Measurements from ENCODE around the gene EIF3J.

The EIF3J gene

DNA sequence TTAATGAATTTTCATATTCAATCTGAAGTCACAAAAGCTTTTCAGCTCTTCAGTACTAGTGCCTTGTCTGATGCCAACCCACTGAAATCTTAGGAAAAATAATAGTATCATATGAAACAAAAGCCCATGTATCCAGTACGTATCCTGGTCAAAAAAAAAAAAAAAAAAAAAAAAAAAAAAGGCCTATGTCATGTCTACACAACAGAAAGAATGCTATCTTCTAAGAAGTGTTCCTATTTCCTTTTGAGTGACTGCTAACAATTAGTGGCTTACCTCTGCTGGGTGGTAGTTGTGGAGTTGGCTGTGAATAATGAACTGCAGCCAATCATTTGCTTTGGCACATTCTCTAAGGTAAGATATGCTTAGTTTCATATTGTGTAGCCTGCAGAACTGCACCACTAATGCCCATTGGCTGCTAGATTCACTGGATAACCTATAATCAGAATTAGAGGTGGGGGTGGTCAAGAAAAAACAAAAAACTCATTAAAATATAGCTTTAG lies 59.6 kb downstream of the EIF3J start:
- no peak overlapping the region for H2AFZ ChIP-seq (ENCODE audit: insufficient read depth, low read length, poor library complexity)
- H3K9me3 ChIP-seq (ENCODE audit: insufficient read depth, low read depth, low read length), result peaks cover 2% of the 10 kb centered on the region
- no peak overlapping the region for H3K23ac ChIP-seq (ENCODE audit: low read length)
- H3K27ac ChIP-seq (ENCODE audit: low read depth, low read length), result no peak overlapping the region
- WGBS (ENCODE audit: extremely low coverage, insufficient coverage, insufficient read length), result no CpG with 5 or more reads among the region's 1 CpG
- H3K4me1 ChIP-seq (ENCODE audit: control insufficient read depth in 1 of 2, insufficient read depth in 2 of 2, low read length in 2 of 2), result no peaks in the 10 kb centered on the region
- no peaks in the 10 kb centered on the region for H3K27me3 ChIP-seq (ENCODE audit: insufficient read depth, low read length)
- H2BK5ac ChIP-seq (ENCODE audit: low read depth, low read length, poor library complexity), result no peak overlapping the region
- H3K9ac ChIP-seq (ENCODE audit: low read length), result no peak overlapping the region
- no peaks in the 10 kb centered on the region for H3K79me2 ChIP-seq (ENCODE audit: control insufficient read depth, insufficient read depth, low read length, poor library complexity)
- no peak overlapping the region for H3K4ac ChIP-seq (ENCODE audit: low read depth, low read length)
- H2AK5ac ChIP-seq (ENCODE audit: low read length), result no peak overlapping the region
- no peak overlapping the region for H3K4me2 ChIP-seq (ENCODE audit: low read length)
- H3K79me1 ChIP-seq (ENCODE audit: low read length), result no peaks in the 10 kb centered on the region
- no peak for DNase-seq
- no peak overlapping the region for H2BK120ac ChIP-seq (ENCODE audit: insufficient read depth, low read length, poor library complexity)
- H3K36me3 ChIP-seq (ENCODE audit: control insufficient read depth in 1 of 2, insufficient read depth in 2 of 2, low read length in 2 of 2), result peaks cover 28 to 38% of the 10 kb centered on the region in 2 experiments
- H2BK12ac ChIP-seq (ENCODE audit: low read length), result no peak overlapping the region
- H4K8ac ChIP-seq (ENCODE audit: low read depth, low read length), result no peak overlapping the region
- no peak overlapping the region for H4K12ac ChIP-seq (ENCODE audit: low read depth, low read length)
- no peak overlapping the region for H3K18ac ChIP-seq (ENCODE audit: low read length)
- no peak overlapping the region for H3K14ac ChIP-seq (ENCODE audit: low read length)
- H3K4me3 ChIP-seq (ENCODE audit: low read depth, low read length), result no peak overlapping the region
- H4K91ac ChIP-seq (ENCODE audit: low read depth, low read length), result no peak overlapping the region

DNA sequence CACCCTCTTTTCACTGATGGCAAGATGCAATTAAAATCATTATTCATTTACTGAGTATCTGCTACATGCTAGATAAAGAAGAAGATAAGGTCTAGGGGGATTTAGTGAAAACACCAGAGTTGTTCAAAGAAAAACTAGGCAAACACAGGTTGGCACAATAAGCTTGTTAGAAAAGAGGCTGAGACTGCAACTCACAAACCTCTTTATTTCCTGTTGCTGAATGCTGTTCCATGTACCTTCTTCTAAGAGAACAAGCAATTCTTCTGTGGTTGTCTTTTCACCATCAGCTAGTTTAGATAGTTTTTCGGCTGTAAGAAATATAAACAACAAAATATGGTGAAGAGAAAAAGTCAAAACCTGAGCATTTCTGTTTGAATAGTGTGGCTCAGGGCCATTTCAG lies 61.1 kb downstream of the EIF3J start:
- Histone ChIP-seq H4K12ac (ENCODE audit: low read depth, low read length) (no peak overlapping the region), H2BK12ac (ENCODE audit: low read length) (no peak overlapping the region), H3K4me3 (ENCODE audit: low read depth, low read length) (no peak overlapping the region), H4K8ac (ENCODE audit: low read depth, low read length) (no peak overlapping the region), H3K4me1 (ENCODE audit: control insufficient read depth in 1 of 2, insufficient read depth in 2 of 2, low read length in 2 of 2) (no peaks in the 10 kb centered on the region), H3K23ac (ENCODE audit: low read length) (no peak overlapping the region), H3K79me2 (ENCODE audit: control insufficient read depth, insufficient read depth, low read length, poor library complexity) (no peaks in the 10 kb centered on the region), H2BK120ac (ENCODE audit: insufficient read depth, low read length, poor library complexity) (no peak overlapping the region), H2AK5ac (ENCODE audit: low read length) (no peak overlapping the region), H2BK5ac (ENCODE audit: low read depth, low read length, poor library complexity) (no peak overlapping the region), H4K91ac (ENCODE audit: low read depth, low read length) (no peak overlapping the region), H3K9me3 (ENCODE audit: insufficient read depth, low read depth, low read length) (peaks cover 2% of the 10 kb centered on the region), H3K4ac (ENCODE audit: low read depth, low read length) (no peak overlapping the region), H3K14ac (ENCODE audit: low read length) (no peak overlapping the region), H3K27me3 (ENCODE audit: insufficient read depth, low read length) (no peaks in the 10 kb centered on the region), H3K4me2 (ENCODE audit: low read length) (no peak overlapping the region), H3K9ac (ENCODE audit: low read length) (no peak overlapping the region), H3K27ac (ENCODE audit: low read depth, low read length) (no peak overlapping the region), H3K18ac (ENCODE audit: low read length) (no peak overlapping the region), H3K79me1 (ENCODE audit: low read length) (no peaks in the 10 kb centered on the region), H2AFZ (ENCODE audit: insufficient read depth, low read length, poor library complexity) (no peak overlapping the region), H3K36me3 (ENCODE audit: control insufficient read depth in 1 of 2, insufficient read depth in 2 of 2, low read length in 2 of 2) (peaks cover 20 to 34% of the 10 kb centered on the region in 2 experiments)
- no peak for DNase-seq
- WGBS (ENCODE audit: extremely low coverage, insufficient coverage, insufficient read length), result no CpG with 5 or more reads among the region's 1 CpG

DNA sequence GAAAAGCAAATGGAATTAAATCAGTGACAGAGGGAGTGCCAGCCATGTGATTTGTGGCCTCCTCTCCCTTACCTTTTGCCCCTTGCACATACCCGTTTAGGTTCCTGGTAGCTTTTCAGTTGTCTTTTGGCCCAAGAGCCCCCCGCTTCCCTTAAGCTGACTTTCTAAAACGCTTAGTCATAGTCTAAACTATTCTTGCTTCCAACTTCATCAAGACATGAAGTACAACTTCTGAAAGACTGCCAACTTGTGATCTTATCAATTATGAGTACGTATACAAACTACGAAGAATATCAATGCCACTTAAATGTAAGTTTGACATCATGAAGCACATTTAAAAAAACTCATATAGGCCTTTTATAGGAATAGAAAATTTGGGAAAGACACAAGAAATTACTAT lies 61.9 kb downstream of the EIF3J start:
- no peak overlapping the region for H2AK5ac ChIP-seq (ENCODE audit: low read length)
- no peaks in the 10 kb centered on the region for H3K4me1 ChIP-seq (ENCODE audit: control insufficient read depth in 1 of 2, insufficient read depth in 2 of 2, low read length in 2 of 2)
- H3K4me3 ChIP-seq (ENCODE audit: low read depth, low read length), result no peak overlapping the region
- H4K8ac ChIP-seq (ENCODE audit: low read depth, low read length), result no peak overlapping the region
- H3K36me3 ChIP-seq (ENCODE audit: control insufficient read depth in 1 of 2, insufficient read depth in 2 of 2, low read length in 2 of 2), result peaks cover 14 to 28% of the 10 kb centered on the region in 2 experiments
- no peak overlapping the region for H3K4me2 ChIP-seq (ENCODE audit: low read length)
- H2BK5ac ChIP-seq (ENCODE audit: low read depth, low read length, poor library complexity), result no peak overlapping the region
- no peak overlapping the region for H3K14ac ChIP-seq (ENCODE audit: low read length)
- no peaks in the 10 kb centered on the region for H3K79me2 ChIP-seq (ENCODE audit: control insufficient read depth, insufficient read depth, low read length, poor library complexity)
- peak overlapping the region; percentile 73 for H3K9ac ChIP-seq (ENCODE audit: low read length)
- H4K91ac ChIP-seq (ENCODE audit: low read depth, low read length), result no peak overlapping the region
- H3K4ac ChIP-seq (ENCODE audit: low read depth, low read length), result no peak overlapping the region
- H3K27me3 ChIP-seq (ENCODE audit: insufficient read depth, low read length), result no peaks in the 10 kb centered on the region
- no peak overlapping the region for H3K18ac ChIP-seq (ENCODE audit: low read length)
- H2BK120ac ChIP-seq (ENCODE audit: insufficient read depth, low read length, poor library complexity), result no peak overlapping the region
- H3K27ac ChIP-seq (ENCODE audit: low read depth, low read length), result no peak overlapping the region
- DNase-seq, result no peak
- WGBS (ENCODE audit: extremely low coverage, insufficient coverage, insufficient read length), result no CpG with 5 or more reads among the region's 5 CpGs
- H2AFZ ChIP-seq (ENCODE audit: insufficient read depth, low read length, poor library complexity), result no peak overlapping the region
- H3K79me1 ChIP-seq (ENCODE audit: low read length), result no peaks in the 10 kb centered on the region
- no peaks in the 10 kb centered on the region for H3K9me3 ChIP-seq (ENCODE audit: insufficient read depth, low read depth, low read length)
- H3K23ac ChIP-seq (ENCODE audit: low read length), result no peak overlapping the region
- no peak overlapping the region for H2BK12ac ChIP-seq (ENCODE audit: low read length)
- H4K12ac ChIP-seq (ENCODE audit: low read depth, low read length), result no peak overlapping the region

DNA sequence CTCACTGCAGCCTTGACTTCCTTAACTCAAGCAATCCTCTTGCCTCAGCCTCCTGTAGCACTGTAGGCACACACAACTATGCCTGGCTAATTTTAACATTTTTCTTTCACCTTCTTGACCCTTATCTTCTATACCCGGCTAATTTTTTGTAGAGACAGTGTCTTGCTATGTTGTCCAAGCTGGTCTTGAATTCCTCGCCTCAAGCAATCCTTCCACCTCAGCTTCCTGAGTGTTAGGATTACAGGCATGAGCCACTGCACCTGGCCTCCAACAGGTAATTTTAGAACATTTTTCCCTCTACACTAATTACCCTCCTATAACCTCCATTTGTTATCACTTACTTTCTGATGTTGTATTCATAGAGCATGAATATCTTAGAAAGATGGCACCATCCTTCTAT lies 66.2 kb downstream of the EIF3J start:
- Histone ChIP-seq H3K9ac (ENCODE audit: low read length) (no peak overlapping the region), H2BK12ac (ENCODE audit: low read length) (no peak overlapping the region), H2AK5ac (ENCODE audit: low read length) (no peak overlapping the region), H3K27ac (ENCODE audit: low read depth, low read length) (no peak overlapping the region), H3K14ac (ENCODE audit: low read length) (no peak overlapping the region), H2AFZ (ENCODE audit: insufficient read depth, low read length, poor library complexity) (no peak overlapping the region), H3K18ac (ENCODE audit: low read length) (no peak overlapping the region), H3K36me3 (ENCODE audit: control insufficient read depth in 1 of 2, insufficient read depth in 2 of 2, low read length in 2 of 2) (peaks cover 12 to 17% of the 10 kb centered on the region in 2 experiments), H3K4me1 (ENCODE audit: control insufficient read depth in 1 of 2, insufficient read depth in 2 of 2, low read length in 2 of 2) (no peaks in the 10 kb centered on the region), H4K91ac (ENCODE audit: low read depth, low read length) (no peak overlapping the region), H4K12ac (ENCODE audit: low read depth, low read length) (no peak overlapping the region), H3K4me3 (ENCODE audit: low read depth, low read length) (no peak overlapping the region), H3K9me3 (ENCODE audit: insufficient read depth, low read depth, low read length) (no peaks in the 10 kb centered on the region), H2BK120ac (ENCODE audit: insufficient read depth, low read length, poor library complexity) (no peak overlapping the region), H3K4me2 (ENCODE audit: low read length) (no peak overlapping the region), H4K8ac (ENCODE audit: low read depth, low read length) (no peak overlapping the region), H3K4ac (ENCODE audit: low read depth, low read length) (no peak overlapping the region), H3K27me3 (ENCODE audit: insufficient read depth, low read length) (no peaks in the 10 kb centered on the region), H3K23ac (ENCODE audit: low read length) (no peak overlapping the region), H2BK5ac (ENCODE audit: low read depth, low read length, poor library complexity) (no peak overlapping the region), H3K79me2 (ENCODE audit: control insufficient read depth, insufficient read depth, low read length, poor library complexity) (no peaks in the 10 kb centered on the region), H3K79me1 (ENCODE audit: low read length) (no peaks in the 10 kb centered on the region)
- peak; percentile 72 to 92 for DNase-seq
- WGBS (ENCODE audit: extremely low coverage, insufficient coverage, insufficient read length), result no CpG with 5 or more reads among the region's 2 CpGs
